Measurements from ENCODE around the gene HYAL3.
A peak's percentile ranks its signal among the peaks of the same experiment; 100 is the strongest.
"Not testable (repeated sequence)": the region's sequence is repeated elsewhere in the genome, so short reads cannot be mapped to it uniquely, and the experiment has no call there.

HYAL3 gene

GRCh38 chr3:50274371-50275104 lies 24.7 kb downstream of the HYAL3 start:
- no peak for TF ChIP-seq JUND (IDR thresholded peaks at IDR 0.05; ENCODE audit: low read depth)
- DNase-seq (ENCODE audit: low read depth in 1 of 2, low spot score in 1 of 2): peak in 1 of 2 experiments; percentile 78
- in situ Hi-C loops (cut with HindIII; ENCODE audit: low pct_unique_long_range_greater_than_20kb, low sequenced_read_pairs): no loop called here

- TF ChIP-seq JUND (IDR thresholded peaks at IDR 0.05; ENCODE audit: low read depth): no peak
- in situ Hi-C loops (cut with HindIII; ENCODE audit: low pct_unique_long_range_greater_than_20kb, low sequenced_read_pairs): no loop called here
- DNase-seq (ENCODE audit: low read depth in 1 of 2, low spot score in 1 of 2): no peak
These were observed 25.5 kb downstream of the HYAL3 start for GRCh38 chr3:50273689-50274065.

- DNase-seq (ENCODE audit: low read depth in 1 of 2, low spot score in 1 of 2): peak; percentile 83 to 93
- TF ChIP-seq JUND (IDR thresholded peaks at IDR 0.05; ENCODE audit: low read depth): no peak
- in situ Hi-C loops (cut with HindIII; ENCODE audit: low pct_unique_long_range_greater_than_20kb, low sequenced_read_pairs): no loop called here
These were observed 26.1 kb downstream of the HYAL3 start for GRCh38 chr3:50272911-50273688.

- in situ Hi-C loops (cut with HindIII; ENCODE audit: low pct_unique_long_range_greater_than_20kb, low sequenced_read_pairs); DNase-seq (ENCODE audit: low read depth in 1 of 2, low spot score in 1 of 2): not testable (repeated sequence)
These were observed 26.7 kb downstream of the HYAL3 start for GRCh38 chr3:50272538-50272910.

GRCh38 chr3:50271314-50271936 lies 27.8 kb downstream of the HYAL3 start:
- DNase-seq (ENCODE audit: low read depth in 1 of 2, low spot score in 1 of 2): peak in 1 of 2 experiments; percentile 35
- TF ChIP-seq JUND (IDR thresholded peaks at IDR 0.05; ENCODE audit: low read depth): no peak
- in situ Hi-C loops (cut with HindIII; ENCODE audit: low pct_unique_long_range_greater_than_20kb, low sequenced_read_pairs): no loop called here

- in situ Hi-C loops (cut with HindIII; ENCODE audit: low pct_unique_long_range_greater_than_20kb, low sequenced_read_pairs): no loop called here
- TF ChIP-seq JUND (IDR thresholded peaks at IDR 0.05; ENCODE audit: low read depth): no peak
- no peak for DNase-seq (ENCODE audit: low read depth in 1 of 2, low spot score in 1 of 2)
These were observed 28.6 kb downstream of the HYAL3 start for GRCh38 chr3:50270422-50271224.

GRCh38 chr3:50269977-50270413 lies 29.2 kb downstream of the HYAL3 start:
- in situ Hi-C loops (cut with HindIII; ENCODE audit: low pct_unique_long_range_greater_than_20kb, low sequenced_read_pairs): no loop called here
- no peak for DNase-seq (ENCODE audit: low read depth in 1 of 2, low spot score in 1 of 2)
- no peak for TF ChIP-seq JUND (IDR thresholded peaks at IDR 0.05; ENCODE audit: low read depth)

GRCh38 chr3:50269460-50269859 lies 29.7 kb downstream of the HYAL3 start:
- TF ChIP-seq JUND (IDR thresholded peaks at IDR 0.05; ENCODE audit: low read depth): no peak
- in situ Hi-C loops (cut with HindIII; ENCODE audit: low pct_unique_long_range_greater_than_20kb, low sequenced_read_pairs): no loop called here
- DNase-seq (ENCODE audit: low read depth in 1 of 2, low spot score in 1 of 2): no peak

GRCh38 chr3:50268703-50269451 lies 30.3 kb downstream of the HYAL3 start, which contains the start of gene SEMA3B:
Gene SEMA3B (plus strand): TSS chr3:50269147. CDS start chr3:50269241, 94 bp downstream.
- no peak for TF ChIP-seq JUND (IDR thresholded peaks at IDR 0.05; ENCODE audit: low read depth)
- in situ Hi-C loops (cut with HindIII; ENCODE audit: low pct_unique_long_range_greater_than_20kb, low sequenced_read_pairs): no loop called here
- peak in 1 of 2 experiments; percentile 48 for DNase-seq (ENCODE audit: low read depth in 1 of 2, low spot score in 1 of 2)

- TF ChIP-seq JUND (IDR thresholded peaks at IDR 0.05; ENCODE audit: low read depth): no peak
- DNase-seq (ENCODE audit: low read depth in 1 of 2, low spot score in 1 of 2): no peak
- in situ Hi-C loops (cut with HindIII; ENCODE audit: low pct_unique_long_range_greater_than_20kb, low sequenced_read_pairs): no loop called here
These were observed 30.9 kb downstream of the HYAL3 start for GRCh38 chr3:50268276-50268675.

GRCh38 chr3:50267280-50267913 lies 31.8 kb downstream of the HYAL3 start:
- peak in 1 of 2 experiments; percentile 52 for DNase-seq (ENCODE audit: low read depth in 1 of 2, low spot score in 1 of 2)
- no peak for TF ChIP-seq JUND (IDR thresholded peaks at IDR 0.05; ENCODE audit: low read depth)
- in situ Hi-C loops (cut with HindIII; ENCODE audit: low pct_unique_long_range_greater_than_20kb, low sequenced_read_pairs): no loop called here
